Upper lobe of left lung (tissue), 6 donors: ENCODE data around the gene CACNG5. TPM values are rescaled to one million over a fixed set of nuclear protein-coding genes. Genes with fewer than 3 reads are reported as not detected.

Source experiments
- ATAC-seq, 2 donors: fragments of 200-7000 bp; cut with Tn5 transposase; one replicate each; pipeline ENCODE4 v1.9.1; 2022; ENCODE audit warnings: mild to moderate bottlenecking in 2 of 2, moderate library complexity in 2 of 2; ENCODE audit not compliant: low FRiP score in 2 of 2
- DNase-seq, 2 donors: peaks; one replicate each; pipeline ENCODE4 v3.0.0-alpha.2; 2019 to 2020
- H3K27ac ChIP-seq, 4 donors: fragments of 200-600 bp; sonication (generic); one replicate each; pipeline ENCODE4 v1.5.1; 2016 to 2019
- H3K27me3 ChIP-seq, 4 donors: fragments of 200-600 bp; sonication (generic); one replicate each; pipeline ENCODE4 v1.5.1; 2017 to 2019
- H3K36me3 ChIP-seq, 4 donors: fragments of 200-600 bp; sonication (generic); one replicate each; pipeline ENCODE4 v1.5.1; 2016 to 2019
- H3K4me1 ChIP-seq, 4 donors: fragments of 200-600 bp; sonication (generic); one replicate each; pipeline ENCODE4 v1.5.1; 2018 to 2019
- H3K4me3 ChIP-seq, 4 donors: fragments of 200-600 bp; sonication (generic); one replicate each; pipeline ENCODE4 v1.5.1; 2017 to 2019; ENCODE audit warnings: mild to moderate bottlenecking in 2 of 4, moderate library complexity in 1 of 4
- H3K9me3 ChIP-seq, 4 donors: fragments of 200-600 bp; sonication (generic); one replicate each; pipeline ENCODE4 v1.5.1; 2018 to 2019
- CTCF ChIP-seq, 6 experiments: fragments of 450-650 bp in 4 of 6; fragments of 200-600 bp in 2 of 6; sonication (generic) in 2 of 6; IDR thresholded peaks; one replicate each; pipeline ENCODE4 v1.5.1; 2016 to 2019; ENCODE audit warnings: antibody characterized with exemption in 6 of 6
- EP300 ChIP-seq, 4 donors: sonication (generic); formaldehyde crosslinking; IDR thresholded peaks; one replicate each; pipeline ENCODE4 v1.5.1; 2017; ENCODE audit warnings: antibody characterized with exemption in 4 of 4, control low read depth in 2 of 4
- POLR2A ChIP-seq, 4 donors: fragments of 450-650 bp; IDR thresholded peaks; one replicate each; pipeline ENCODE4 v1.5.1; 2016 to 2017; ENCODE audit warnings: antibody characterized with exemption in 4 of 4, mild to moderate bottlenecking in 2 of 4
- POLR2AphosphoS5 ChIP-seq, 2 donors: sonication (generic); formaldehyde crosslinking; IDR thresholded peaks; one replicate each; pipeline ENCODE4 v1.5.1; 2017; ENCODE audit warnings: antibody characterized with exemption in 2 of 2
- WGBS, 2 donors: methylation state at CpG; one replicate each; pipeline ENCODE4 v1.1.5; 2017 to 2018; 5-methylcytosine and 5-hydroxymethylcytosine counted together
- total RNA-seq, 6 donors: library from RNA; depleted of rRNA in 4 of 6; stranded (reverse); fragments of >200 nt in 4 of 6; gene quantifications; one replicate each; pipeline versions ENCODE4 v1.1.0 to v1.2.1, GENCODE V29; 2016 to 2021
- donor health status: DM: no; HTN: no; CAD: no; lungs with moderate emphysema.
- donor health status: DM: no; HTN: yes; CAD: no; lungs with severe emphysema.

CACNG5 gene
- total RNA-seq, 6 donors from 2014 or later: not detected

- peak; percentile 44 to 62 for ATAC-seq
- Histone ChIP-seq H3K27me3 (no peaks in the 10 kb centered on the region), H3K4me3 (no peak overlapping the region), H3K27ac (peak overlapping the region in 2 of 4 donors; percentile 48 to 60), H3K4me1 (peaks cover 7 to 12% (median 11%) of the 10 kb centered on the region in 4 donors), H3K36me3 (no peaks in the 10 kb centered on the region), H3K9me3 (no peaks in the 10 kb centered on the region)
- 38 to 48% methylated on average over 11 to 12 of the region's 12 CpGs for WGBS, 2 donors
- peak in 1 of 2 donors; percentile 43 for DNase-seq
- TF ChIP-seq POLR2AphosphoS5 (IDR thresholded peaks at IDR 0.05) (peak in 1 of 2 donors; percentile 27), EP300 (IDR thresholded peaks at IDR 0.05) (no peak), CTCF (IDR thresholded peaks at IDR 0.05) (no peak)
Measured at GRCh38 chr17:66904760-66905624, 70.1 kb downstream of the CACNG5 start.

DNA sequence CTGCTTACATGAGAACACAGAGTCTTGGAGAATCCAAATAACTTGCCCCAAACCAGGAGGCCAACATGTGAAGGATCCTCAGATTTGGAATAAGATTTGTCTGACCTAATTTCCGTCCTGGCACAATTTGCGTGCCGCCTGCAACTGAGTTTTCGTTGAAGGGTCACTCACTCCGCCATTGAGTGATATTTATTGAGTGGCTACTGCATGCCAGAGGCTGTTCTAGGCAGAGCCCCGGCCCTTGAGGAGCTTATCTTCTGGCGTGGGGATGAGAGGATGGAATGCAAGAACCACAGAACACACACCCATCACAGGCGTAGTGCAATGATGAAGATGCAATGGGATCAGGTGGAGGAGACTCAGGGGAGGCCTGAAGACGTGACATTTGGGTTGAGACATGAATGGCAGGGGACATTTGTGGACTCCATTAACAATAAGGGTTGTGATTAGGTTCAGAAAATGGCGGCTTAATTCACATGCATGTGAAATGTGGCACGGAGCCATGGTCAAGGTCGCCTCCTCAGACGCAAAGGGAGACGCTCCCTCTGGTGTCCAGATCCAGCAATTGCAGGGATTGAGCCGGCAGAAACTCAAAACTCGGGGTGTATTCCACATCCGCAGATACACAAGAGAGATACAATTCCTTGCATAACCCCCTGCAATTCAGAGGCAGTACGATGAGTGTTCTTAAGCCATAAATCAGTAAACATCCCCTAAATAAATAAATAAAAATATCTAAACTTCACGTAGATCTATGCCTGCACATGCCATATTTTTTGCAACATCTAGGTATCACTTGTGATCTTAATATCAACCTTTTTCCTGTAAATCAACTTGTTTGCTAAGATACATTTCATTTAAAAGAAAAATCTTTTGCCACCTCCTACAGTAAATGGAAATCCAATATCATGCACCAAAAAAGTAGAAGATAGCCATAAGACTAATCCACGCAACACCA is 71.7 kb downstream of the CACNG5 start:
- peaks cover 7 to 12% (median 11%) of the 10 kb centered on the region in 4 donors for H3K4me1 ChIP-seq
- H3K36me3 ChIP-seq: no peaks in the 10 kb centered on the region
- WGBS, 2 donors: 47 to 48% methylated on average over 20 of the region's 20 CpGs
- H3K4me3 ChIP-seq: no peak overlapping the region
- DNase-seq (peak in 1 of 2 donors; percentile 81), ATAC-seq (peak in 1 of 2 donors; percentile 71)
- H3K27ac ChIP-seq: no peak overlapping the region
- H3K27me3 ChIP-seq: no peaks in the 10 kb centered on the region
- H3K9me3 ChIP-seq: no peaks in the 10 kb centered on the region
- TF ChIP-seq CTCF (IDR thresholded peaks at IDR 0.05): peak; percentile 60 to 85 (median 80)
- no peak for TF ChIP-seq EP300 (IDR thresholded peaks at IDR 0.05)

GRCh38 chr17:66909804-66910373 is 75.0 kb downstream of the CACNG5 start:
- ATAC-seq (no peak), DNase-seq (no peak)
- Histone ChIP-seq H3K27me3 (no peaks in the 10 kb centered on the region), H3K27ac (no peak overlapping the region), H3K36me3 (no peaks in the 10 kb centered on the region), H3K9me3 (no peaks in the 10 kb centered on the region), H3K4me1 (peaks cover 3 to 10% (median 7%) of the 10 kb centered on the region in 4 donors), H3K4me3 (no peak overlapping the region)
- TF ChIP-seq POLR2AphosphoS5 (IDR thresholded peaks at IDR 0.05) (no peak), CTCF (IDR thresholded peaks at IDR 0.05) (no peak), EP300 (IDR thresholded peaks at IDR 0.05) (no peak), POLR2A (IDR thresholded peaks at IDR 0.05) (no peak)
- 77 to 81% methylated on average over 8 of the region's 8 CpGs for WGBS, 2 donors

DNA sequence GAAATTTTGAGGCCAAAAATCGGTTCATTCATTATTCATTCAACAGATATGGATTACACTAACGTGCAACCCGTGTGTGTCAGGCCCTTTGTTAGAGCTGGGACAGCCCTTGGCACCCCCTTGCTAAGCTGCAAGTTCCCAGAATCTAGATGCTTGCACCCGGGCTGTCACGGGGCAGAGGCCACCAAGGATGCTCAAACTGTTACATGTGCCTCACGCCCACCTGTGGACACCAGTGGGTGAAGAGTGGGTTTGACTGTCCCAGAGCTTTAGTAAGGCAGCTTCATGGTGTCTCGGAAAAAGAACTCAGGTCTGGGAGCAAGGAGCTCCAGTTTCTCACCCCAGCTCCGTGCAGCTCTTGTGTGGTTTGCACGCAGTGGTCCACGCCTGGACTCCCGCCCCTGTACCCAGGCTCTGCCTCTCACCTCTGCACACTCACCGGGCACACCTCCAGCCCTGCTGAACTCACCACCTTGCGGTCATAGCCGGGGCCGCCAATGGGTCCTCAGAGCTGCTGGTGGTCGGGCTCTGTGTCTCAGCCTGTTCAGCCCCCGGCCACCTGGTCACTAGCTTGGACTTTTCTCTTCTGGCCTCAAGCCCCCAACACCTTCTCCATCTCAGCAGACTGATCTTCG is 75.9 kb downstream of the CACNG5 start:
- Histone ChIP-seq H3K27me3 (no peaks in the 10 kb centered on the region), H3K9me3 (no peaks in the 10 kb centered on the region), H3K36me3 (no peaks in the 10 kb centered on the region), H3K4me3 (no peak overlapping the region), H3K4me1 (peaks cover 0 to 3% (median 1%) of the 10 kb centered on the region in 4 donors), H3K27ac (no peak overlapping the region)
- DNase-seq: peak in 1 of 2 donors; percentile 47
- TF ChIP-seq POLR2A (IDR thresholded peaks at IDR 0.05): no peak
- no peak for TF ChIP-seq EP300 (IDR thresholded peaks at IDR 0.05)
- no peak for TF ChIP-seq CTCF (IDR thresholded peaks at IDR 0.05)
- TF ChIP-seq POLR2AphosphoS5 (IDR thresholded peaks at IDR 0.05): no peak
- ATAC-seq: no peak
- 83 to 87% methylated on average over 18 of the region's 18 CpGs for WGBS, 2 donors
